Sigmoid colon (tissue), 7 donors: ENCODE data around the gene MRRF. TPM values are rescaled to one million over a fixed set of nuclear protein-coding genes. Genes with fewer than 3 reads are reported as not detected.

Source experiments
- DNase-seq: peaks from one replicate; pipeline ENCODE4 v3.0.0-alpha.2; 2019
- H3K27ac ChIP-seq, 4 donors: fragments of 200-600 bp; sonication (generic); one replicate each; pipeline ENCODE4 v1.5.1; 2016 to 2019; ENCODE audit warnings: mild to moderate bottlenecking in 1 of 4
- H3K27me3 ChIP-seq, 3 donors: fragments of 200-600 bp; sonication (generic); one replicate each; pipeline ENCODE4 v1.5.1; 2019; ENCODE audit warnings: mild to moderate bottlenecking in 1 of 3
- H3K36me3 ChIP-seq, 4 donors: fragments of 200-600 bp; sonication (generic); one replicate each; pipeline ENCODE4 v1.5.1; 2016 to 2019
- H3K4me1 ChIP-seq, 4 donors: fragments of 200-600 bp; sonication (generic); one replicate each; pipeline ENCODE4 v1.5.1; 2017 to 2019
- H3K4me3 ChIP-seq, 4 donors: fragments of 200-600 bp; sonication (generic); one replicate each; pipeline ENCODE4 v1.5.1; 2017 to 2019; ENCODE audit warnings: mild to moderate bottlenecking in 2 of 4, moderate library complexity in 1 of 4
- H3K9me3 ChIP-seq, 4 donors: fragments of 200-600 bp in 3 of 4; sonication (generic) in 3 of 4; one replicate each; pipeline versions ENCODE4 v1.5.1 to v1.6.1; 2013 to 2019
- EP300 ChIP-seq, 4 donors: sonication (generic); formaldehyde crosslinking; IDR thresholded peaks; one replicate each; pipeline ENCODE4 v1.6.1; 2017; ENCODE audit warnings: antibody characterized with exemption in 4 of 4
- POLR2A ChIP-seq, 2 donors: fragments of 450-650 bp; IDR thresholded peaks; one replicate each; pipeline ENCODE4 v1.6.1; 2016; ENCODE audit warnings: antibody characterized with exemption in 2 of 2, mild to moderate bottlenecking in 2 of 2, moderate library complexity in 2 of 2
- POLR2AphosphoS5 ChIP-seq, 4 donors: sonication (generic); formaldehyde crosslinking; IDR thresholded peaks; one replicate each; pipeline ENCODE4 v1.6.1; 2017; ENCODE audit warnings: antibody characterized with exemption in 4 of 4
- WGBS, 2 donors: extraction: QIAGEN DNeasy Blood & Tissue Kit; methylation state at CpG; one replicate each; pipeline ENCODE4 v1.1.7; 2013; 5-methylcytosine and 5-hydroxymethylcytosine counted together
- intact Hi-C: fragments of 100-400 bp; cut with DNase I; formaldehyde crosslinking; loops from one replicate; pipeline ENCODE4 v1.15.1; 2023
- polyA plus RNA-seq, 3 donors: library from polyadenylated mRNA; stranded (reverse); fragments of 200-250 nt; gene quantifications; one replicate each; pipeline ENCODE4 v1.2.3, GENCODE V29; 2013
- total RNA-seq, 4 donors: library from RNA; depleted of rRNA; stranded (reverse); fragments of >200 nt; gene quantifications; one replicate each; pipeline ENCODE4 v1.1.0, GENCODE V29; 2016
- TF ChIP-seq, protein P1 (sequence below), 4 experiments: fragments of 450-650 bp in 3 of 4; fragments of 200-600 bp in 1 of 4; IDR thresholded peaks; one replicate each; pipeline ENCODE4 v1.5.1; 2016 to 2019; ENCODE audit warnings: antibody characterized with exemption in 4 of 4, mild to moderate bottlenecking in 3 of 4, moderate library complexity in 2 of 4
- donor health status: healthy with polysubstance abuse.
- donor health status: Bipolar disorder and iron deficiency.
- donor health status: healthy.

The MRRF gene, protein sequence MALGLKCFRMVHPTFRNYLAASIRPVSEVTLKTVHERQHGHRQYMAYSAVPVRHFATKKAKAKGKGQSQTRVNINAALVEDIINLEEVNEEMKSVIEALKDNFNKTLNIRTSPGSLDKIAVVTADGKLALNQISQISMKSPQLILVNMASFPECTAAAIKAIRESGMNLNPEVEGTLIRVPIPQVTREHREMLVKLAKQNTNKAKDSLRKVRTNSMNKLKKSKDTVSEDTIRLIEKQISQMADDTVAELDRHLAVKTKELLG
- 10 to 100 TPM; 29.9 to 40.7 (median 33.9) TPM for total RNA-seq
- polyA plus RNA-seq, result 10 to 100 TPM; 38.2 to 46.7 (median 38.4) TPM

DNA sequence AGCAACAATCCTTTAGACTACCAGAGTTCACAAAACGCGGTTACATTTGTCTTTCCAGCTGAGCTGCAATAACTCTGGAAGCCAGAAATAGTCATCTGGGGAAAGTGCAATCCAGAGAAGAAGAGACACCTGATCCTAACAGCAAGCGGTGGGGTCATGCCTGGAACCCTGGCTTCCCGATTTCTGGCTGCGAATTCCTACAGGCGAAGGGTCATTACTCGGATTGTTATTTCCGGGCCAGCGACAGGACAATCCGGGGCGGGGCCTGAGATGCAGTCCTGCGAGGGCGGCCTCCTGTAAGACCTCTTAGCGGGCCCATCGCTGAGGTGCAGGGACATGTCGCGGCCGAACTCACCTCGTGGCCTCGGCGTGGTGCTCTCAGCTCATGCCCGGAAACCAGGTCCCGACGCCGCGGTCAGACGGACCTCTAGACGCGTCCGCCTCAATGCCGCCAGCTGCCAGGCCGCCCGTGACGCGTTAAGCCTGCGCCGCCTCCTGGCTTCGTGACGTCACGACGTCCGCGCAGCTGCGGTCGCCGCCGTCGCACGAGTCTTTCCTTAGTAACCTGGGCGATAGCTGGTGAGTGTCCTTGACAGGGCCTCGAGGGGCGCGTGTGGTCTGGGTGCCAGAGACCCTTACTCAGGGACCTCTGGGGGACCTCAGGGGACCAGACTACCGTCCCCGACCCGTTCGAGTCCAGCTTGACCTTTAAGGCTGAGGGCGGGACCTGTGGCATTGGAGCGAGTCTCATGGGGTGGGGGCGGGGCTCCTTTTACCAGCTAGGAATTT, at the start of gene MRRF, which contains the start of gene RBM18:
Gene MRRF, plus strand, starts transcription at position 523 of the 789 bp plus-strand sequence. CDS start 6,010 bp downstream, outside the sequence.
Gene RBM18, minus strand, starts transcription at position 481 of the 789 bp plus-strand sequence. CDS start 3,348 bp downstream, outside the sequence.
- TF ChIP-seq, protein P1, sequence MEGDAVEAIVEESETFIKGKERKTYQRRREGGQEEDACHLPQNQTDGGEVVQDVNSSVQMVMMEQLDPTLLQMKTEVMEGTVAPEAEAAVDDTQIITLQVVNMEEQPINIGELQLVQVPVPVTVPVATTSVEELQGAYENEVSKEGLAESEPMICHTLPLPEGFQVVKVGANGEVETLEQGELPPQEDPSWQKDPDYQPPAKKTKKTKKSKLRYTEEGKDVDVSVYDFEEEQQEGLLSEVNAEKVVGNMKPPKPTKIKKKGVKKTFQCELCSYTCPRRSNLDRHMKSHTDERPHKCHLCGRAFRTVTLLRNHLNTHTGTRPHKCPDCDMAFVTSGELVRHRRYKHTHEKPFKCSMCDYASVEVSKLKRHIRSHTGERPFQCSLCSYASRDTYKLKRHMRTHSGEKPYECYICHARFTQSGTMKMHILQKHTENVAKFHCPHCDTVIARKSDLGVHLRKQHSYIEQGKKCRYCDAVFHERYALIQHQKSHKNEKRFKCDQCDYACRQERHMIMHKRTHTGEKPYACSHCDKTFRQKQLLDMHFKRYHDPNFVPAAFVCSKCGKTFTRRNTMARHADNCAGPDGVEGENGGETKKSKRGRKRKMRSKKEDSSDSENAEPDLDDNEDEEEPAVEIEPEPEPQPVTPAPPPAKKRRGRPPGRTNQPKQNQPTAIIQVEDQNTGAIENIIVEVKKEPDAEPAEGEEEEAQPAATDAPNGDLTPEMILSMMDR (IDR thresholded peaks at IDR 0.05), result no peak
- peak in 1 of 4 donors; percentile 16 for TF ChIP-seq EP300 (IDR thresholded peaks at IDR 0.05)
- peak; percentile 90 to 94 (median 93) for TF ChIP-seq POLR2AphosphoS5 (IDR thresholded peaks at IDR 0.05)
- peak in 1 of 2 donors; percentile 63 for TF ChIP-seq POLR2A (IDR thresholded peaks at IDR 0.05)

DNA sequence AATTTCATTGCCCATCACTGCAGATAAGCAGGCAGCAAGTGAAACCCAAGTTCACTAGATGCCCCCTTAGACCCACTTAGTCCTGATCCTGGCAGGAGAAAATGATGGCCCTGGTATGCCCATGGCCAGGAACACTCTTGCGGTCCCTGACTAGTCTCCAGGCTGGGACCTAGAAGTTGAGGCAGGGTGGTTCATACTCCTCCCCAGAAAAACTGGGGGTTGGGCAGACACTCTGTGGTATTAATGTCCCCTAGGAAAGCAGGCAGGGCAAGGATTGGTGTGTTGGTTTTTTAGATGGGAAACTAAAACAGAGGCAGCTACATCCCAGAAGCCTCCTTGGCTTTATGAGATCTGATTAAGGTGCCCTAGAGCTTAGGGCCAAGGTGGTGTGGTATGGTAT, 49.0 kb upstream of the MRRF start:
- H3K9me3 ChIP-seq, result no peaks in the 10 kb centered on the region
- no peak overlapping the region for H3K27ac ChIP-seq
- 95 to 99% methylated on average over 1 of the region's 1 CpG for WGBS, 2 donors
- H3K36me3 ChIP-seq, result no peaks in the 10 kb centered on the region
- no peak overlapping the region for H3K4me3 ChIP-seq
- TF ChIP-seq, protein P1 (IDR thresholded peaks at IDR 0.05), result no peak
- TF ChIP-seq POLR2AphosphoS5 (IDR thresholded peaks at IDR 0.05) (no peak), POLR2A (IDR thresholded peaks at IDR 0.05) (no peak), EP300 (IDR thresholded peaks at IDR 0.05) (no peak)
- DNase-seq, result no peak
- intact Hi-C loops, result no loop called here
- peaks cover 0 to 37% (median 34%) of the 10 kb centered on the region in 4 donors for H3K4me1 ChIP-seq
- H3K27me3 ChIP-seq, result peaks cover 53 to 99% (median 76%) of the 10 kb centered on the region in 3 donors

More for the DNA sequence above, at the start of gene MRRF, which contains the start of gene RBM18:
- Histone ChIP-seq H3K9me3 (no peaks in the 10 kb centered on the region), H3K36me3 (peaks cover 3 to 21% (median 8%) of the 10 kb centered on the region in 4 donors), H3K27ac (peak within 1 kb of the TSS; percentile 86 to 93 (median 92)), H3K27me3 (no peaks in the 10 kb centered on the region), H3K4me1 (peaks cover 0 to 42% (median 39%) of the 10 kb centered on the region in 4 donors), H3K4me3 (peak within 1 kb of the TSS; percentile 56 to 84 (median 70))
- intact Hi-C loops, result loop anchor here (2.0 to 5.0 kb wide), 4 partner anchors 82 to 190 kb away; partner anchors contain the start of genes MORN5 and NDUFA8
- DNase-seq, result peak; percentile 95
- WGBS, 2 donors, result 0% methylated on average over 60 of the region's 60 CpGs

DNA sequence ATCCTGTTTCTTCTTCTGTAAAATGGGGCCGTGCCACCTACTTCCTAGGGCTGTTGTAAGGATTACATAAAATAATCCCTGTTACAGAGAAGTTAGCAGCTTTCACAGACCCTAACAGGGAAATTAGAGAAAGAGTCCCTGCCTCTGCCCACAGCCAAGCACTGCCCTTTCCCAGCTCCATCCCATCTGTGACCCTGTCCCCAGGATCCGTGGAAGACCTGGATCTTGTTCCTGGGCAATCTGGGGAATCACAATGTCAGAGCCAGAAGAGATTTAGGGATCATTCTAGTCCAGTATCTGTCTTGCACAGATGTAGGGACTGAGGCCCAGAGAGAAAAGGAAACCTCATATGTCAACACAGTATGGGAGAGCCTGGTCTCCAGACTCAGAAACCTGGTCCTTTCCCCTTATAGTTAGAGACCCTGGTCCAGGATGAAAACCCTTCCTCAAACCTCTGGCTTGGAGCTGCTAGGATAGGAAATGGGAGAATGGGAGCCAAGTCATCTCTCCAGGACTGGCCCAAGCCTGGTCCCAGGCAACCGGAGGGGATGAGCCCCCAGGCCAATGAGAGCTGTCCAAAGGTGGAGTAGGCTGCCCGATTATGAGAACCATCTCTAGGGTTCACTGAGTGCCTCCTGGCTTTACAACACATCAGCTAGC, 48.4 kb upstream of the MRRF start:
- TF ChIP-seq POLR2AphosphoS5 (IDR thresholded peaks at IDR 0.05), result no peak
- TF ChIP-seq, protein P1 (IDR thresholded peaks at IDR 0.05), result no peak
- no peak for TF ChIP-seq EP300 (IDR thresholded peaks at IDR 0.05)
- no peak for TF ChIP-seq POLR2A (IDR thresholded peaks at IDR 0.05)
- Histone ChIP-seq H3K4me1 (peaks cover 0 to 42% (median 36%) of the 10 kb centered on the region in 4 donors), H3K36me3 (no peaks in the 10 kb centered on the region), H3K27ac (no peak overlapping the region), H3K27me3 (peaks cover 57 to 100% (median 82%) of the 10 kb centered on the region in 3 donors), H3K9me3 (no peaks in the 10 kb centered on the region), H3K4me3 (no peak overlapping the region)
- DNase-seq, result no peak
- 73 to 78% methylated on average over 4 of the region's 4 CpGs for WGBS, 2 donors
- intact Hi-C loops, result no loop called here

DNA sequence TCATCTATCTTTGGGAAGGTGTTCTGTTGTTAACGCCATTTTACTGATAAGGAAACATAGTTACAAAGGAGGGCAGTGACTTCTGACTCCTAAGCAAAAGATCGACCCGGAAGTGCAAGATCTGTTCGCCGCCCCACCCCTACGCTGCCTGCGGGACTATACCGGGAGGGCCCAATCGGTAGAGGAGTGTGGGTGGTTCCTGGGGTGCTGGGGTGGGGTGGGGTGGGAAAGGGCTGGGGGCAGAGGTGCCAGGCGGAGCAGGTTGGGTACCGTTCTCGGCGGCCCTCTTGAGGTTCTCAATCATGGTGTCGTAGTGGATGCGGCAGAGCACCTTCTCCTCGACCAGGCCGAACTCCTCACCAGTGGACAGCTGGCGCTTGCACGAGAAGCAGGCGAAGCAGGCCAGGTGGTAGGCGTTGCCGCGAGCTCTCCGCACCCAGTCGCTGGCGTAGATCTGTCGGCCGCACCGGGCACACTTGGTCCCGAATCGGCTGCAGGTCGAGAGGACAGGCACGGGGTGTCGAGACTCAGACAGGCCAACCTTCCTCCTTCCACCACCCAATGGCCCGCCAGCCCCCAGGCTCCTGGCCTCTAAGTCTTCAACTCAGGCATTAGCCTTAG, 47.8 kb upstream of the MRRF start:
- Histone ChIP-seq H3K27ac (no peak overlapping the region), H3K36me3 (no peaks in the 10 kb centered on the region), H3K4me3 (no peak overlapping the region), H3K4me1 (peaks cover 0 to 45% (median 36%) of the 10 kb centered on the region in 4 donors), H3K27me3 (peaks cover 62 to 100% (median 89%) of the 10 kb centered on the region in 3 donors), H3K9me3 (no peaks in the 10 kb centered on the region)
- 67 to 70% methylated on average over 35 of the region's 35 CpGs for WGBS, 2 donors
- DNase-seq, result no peak
- no peak for TF ChIP-seq EP300 (IDR thresholded peaks at IDR 0.05)
- TF ChIP-seq POLR2AphosphoS5 (IDR thresholded peaks at IDR 0.05), result no peak
- TF ChIP-seq POLR2A (IDR thresholded peaks at IDR 0.05), result no peak
- TF ChIP-seq, protein P1 (IDR thresholded peaks at IDR 0.05), result no peak
- intact Hi-C loops, result no loop called here
